H9 (cell line): ENCODE results near the gene SOS1. TPM values are rescaled to one million over a fixed set of nuclear protein-coding genes. Genes with fewer than 3 reads are reported as not detected.

Source experiments
- DNase-seq: peaks from one replicate; pipeline ENCODE4 v3.0.0-alpha.2; 2017
- H2AFZ ChIP-seq: one replicate; pipeline ENCODE4 v1.6.1; 2013; ENCODE audit warnings: mild to moderate bottlenecking, low read length, control low read depth, moderate library complexity
- H2AK5ac ChIP-seq: 2 replicates; pipeline ENCODE4 v1.6.1; 2013; ENCODE audit warnings: low read length, control low read depth, mixed read lengths; ENCODE audit not compliant: insufficient read length
- H2BK120ac ChIP-seq: one replicate; pipeline ENCODE4 v1.6.1; 2013; ENCODE audit warnings: low read depth, mild to moderate bottlenecking, low read length, control low read depth, inconsistent platforms; ENCODE audit not compliant: poor library complexity, severe bottlenecking
- H2BK12ac ChIP-seq: 2 replicates; pipeline ENCODE4 v1.6.1; 2013; ENCODE audit warnings: low read length, control low read depth, mixed read lengths, low read depth; ENCODE audit not compliant: insufficient read length
- H2BK15ac ChIP-seq: 2 replicates; pipeline ENCODE4 v1.6.1; 2013; ENCODE audit warnings: low read depth, low read length, control low read depth
- H2BK20ac ChIP-seq: one replicate; pipeline ENCODE4 v1.6.1; 2013; ENCODE audit warnings: low read depth, mild to moderate bottlenecking, low read length, control low read depth, inconsistent platforms; ENCODE audit not compliant: poor library complexity, severe bottlenecking
- H2BK5ac ChIP-seq: 2 replicates; pipeline ENCODE4 v1.6.1; 2013; ENCODE audit warnings: low read length, control low read depth, mixed read lengths; ENCODE audit not compliant: insufficient read length
- H3K14ac ChIP-seq: 2 replicates; pipeline ENCODE4 v1.6.1; 2013; ENCODE audit warnings: low read length, control low read depth; ENCODE audit not compliant: insufficient read depth
- H3K18ac ChIP-seq: 2 replicates; pipeline ENCODE4 v1.6.1; 2013; ENCODE audit warnings: low read depth, mild to moderate bottlenecking, mixed read lengths, low read length, control low read depth; ENCODE audit not compliant: insufficient read length
- H3K23ac ChIP-seq: 2 replicates; pipeline ENCODE4 v1.6.1; 2013; ENCODE audit warnings: low read length, control low read depth, mixed read lengths, low read depth; ENCODE audit not compliant: insufficient read length
- H3K23me2 ChIP-seq: 2 replicates; pipeline ENCODE4 v1.6.1; 2013; ENCODE audit warnings: low read depth, mild to moderate bottlenecking, mixed read lengths, low read length, control low read depth; ENCODE audit not compliant: insufficient read length, poor library complexity, severe bottlenecking
- H3K27ac ChIP-seq: 2 replicates; pipeline ENCODE4 v1.5.1; 2013; ENCODE audit warnings: low read length, control low read depth, mixed read lengths, low read depth; ENCODE audit not compliant: insufficient read length
- H3K27me3 ChIP-seq: 2 replicates; pipeline ENCODE4 v1.6.1; 2013; ENCODE audit warnings: low read length, control low read depth, inconsistent platforms; ENCODE audit not compliant: insufficient read depth
- H3K4ac ChIP-seq: 2 replicates; pipeline ENCODE4 v1.6.1; 2013; ENCODE audit warnings: low read depth, mild to moderate bottlenecking, control low read depth, inconsistent platforms, low read length, moderate library complexity
- H3K4me1 ChIP-seq: 2 replicates; pipeline ENCODE4 v1.6.1; 2013; ENCODE audit warnings: low read length, control low read depth, inconsistent platforms; ENCODE audit not compliant: insufficient read depth
- H3K4me2 ChIP-seq: 2 replicates; pipeline ENCODE4 v1.6.1; 2013; ENCODE audit warnings: low read length, control low read depth, mixed read lengths; ENCODE audit not compliant: insufficient read length, insufficient read depth
- H3K56ac ChIP-seq: 2 replicates; pipeline ENCODE4 v1.6.1; 2013; ENCODE audit warnings: low read depth, mild to moderate bottlenecking, mixed read lengths, low read length, control low read depth; ENCODE audit not compliant: insufficient read length
- H3K79me1 ChIP-seq: 2 replicates; pipeline ENCODE4 v1.6.1; 2013; ENCODE audit warnings: low read depth, mild to moderate bottlenecking, moderate library complexity, low read length, control low read depth, inconsistent platforms; ENCODE audit not compliant: insufficient read depth, poor library complexity, severe bottlenecking
- H3K79me2 ChIP-seq: 2 replicates; pipeline ENCODE4 v1.6.1; 2013; ENCODE audit warnings: low read length, control low read depth, inconsistent platforms; ENCODE audit not compliant: insufficient read depth
- H3K9ac ChIP-seq: 2 replicates; pipeline ENCODE4 v1.6.1; 2013; ENCODE audit warnings: low read length, control low read depth, mixed read lengths; ENCODE audit not compliant: insufficient read length; ENCODE audit errors: extremely low read depth
- H3K9me3 ChIP-seq: one replicate; pipeline ENCODE4 v1.6.1; 2013; ENCODE audit warnings: low read depth, low read length, inconsistent platforms; ENCODE audit not compliant: control insufficient read depth
- H3T11ph ChIP-seq: one replicate; pipeline ENCODE4 v1.6.1; 2013; ENCODE audit warnings: mild to moderate bottlenecking, low read length, control low read depth, inconsistent platforms
- H4K20me1 ChIP-seq: one replicate; pipeline ENCODE4 v1.6.1; 2013; ENCODE audit not compliant: control insufficient read depth, insufficient read length, insufficient read depth
- H4K5ac ChIP-seq: 2 replicates; pipeline ENCODE4 v1.6.1; 2013; ENCODE audit warnings: low read depth, mild to moderate bottlenecking, mixed read lengths, low read length, control low read depth; ENCODE audit not compliant: insufficient read length
- H4K8ac ChIP-seq: replicated peaks from 2 replicates; pipeline ENCODE4 v1.6.1; 2013; ENCODE audit warnings: low read length, control low read depth, mixed read lengths, low read depth; ENCODE audit not compliant: insufficient read length
- H4K91ac ChIP-seq: 2 replicates; pipeline ENCODE4 v1.6.1; 2013; ENCODE audit warnings: low read depth, mild to moderate bottlenecking, moderate library complexity, mixed read lengths, low read length, control low read depth; ENCODE audit not compliant: insufficient read length
- H3K27ac Mint-ChIP-seq, 3 experiments: 2 replicates in 2 of 3; 3 replicates in 1 of 3; pipeline ENCODE4 v1.8.0; 2020 to 2021; ENCODE audit warnings: mixed read lengths in 3 of 3, mild to moderate bottlenecking in 1 of 3, moderate library complexity in 1 of 3
- H3K27me3 Mint-ChIP-seq: 2 replicates; pipeline ENCODE4 v1.8.0; 2021; ENCODE audit warnings: low read depth, mild to moderate bottlenecking, moderate library complexity, mixed read lengths
- H3K36me3 Mint-ChIP-seq, 3 experiments: 2 replicates in 2 of 3; 3 replicates in 1 of 3; pipeline ENCODE4 v1.8.0; 2020 to 2021; ENCODE audit warnings: low read depth in 3 of 3, mixed read lengths in 3 of 3; ENCODE audit not compliant: insufficient read depth in 1 of 3
- H3K4me1 Mint-ChIP-seq, 2 experiments: 2 replicates each; pipeline ENCODE4 v1.8.0; 2020; ENCODE audit warnings: mixed read lengths in 2 of 2
- H3K4me3 Mint-ChIP-seq, 2 experiments: 2 replicates in 1 of 2; 3 replicates in 1 of 2; pipeline ENCODE4 v1.8.0; 2020 to 2021; ENCODE audit warnings: mild to moderate bottlenecking in 2 of 2, mixed read lengths in 2 of 2, moderate library complexity in 1 of 2
- H3K9me3 Mint-ChIP-seq, 2 experiments: 2 replicates in 1 of 2; 3 replicates in 1 of 2; pipeline ENCODE4 v1.8.0; 2020; ENCODE audit warnings: mild to moderate bottlenecking in 2 of 2, mixed read lengths in 2 of 2, moderate library complexity in 1 of 2
- WGBS: extraction: QIAGEN DNeasy Blood & Tissue Kit; methylation state at CpG from one replicate; pipeline ENCODE4 v1.1.7; 2013; ENCODE audit warnings: missing lambda C conversion rate, low lambda C conversion rate, mixed read lengths; ENCODE audit not compliant: insufficient read length; ENCODE audit errors: extremely low coverage; 5-methylcytosine and 5-hydroxymethylcytosine counted together
- total RNA-seq: library from RNA; stranded (reverse); gene quantifications from 2 replicates; pipeline ENCODE4 v1.2.1, GENCODE V29; 2021
- TF ChIP-seq, protein P1 (sequence below): fragments of 200-600 bp; sonication (generic); conservative IDR thresholded peaks from 3 replicates; pipeline ENCODE4 v1.8.0; 2021; ENCODE audit warnings: antibody characterized with exemption, mild to moderate bottlenecking

Gene SOS1
- total RNA-seq, 1 experiment from 2014 or later = 35.8 TPM

DNA sequence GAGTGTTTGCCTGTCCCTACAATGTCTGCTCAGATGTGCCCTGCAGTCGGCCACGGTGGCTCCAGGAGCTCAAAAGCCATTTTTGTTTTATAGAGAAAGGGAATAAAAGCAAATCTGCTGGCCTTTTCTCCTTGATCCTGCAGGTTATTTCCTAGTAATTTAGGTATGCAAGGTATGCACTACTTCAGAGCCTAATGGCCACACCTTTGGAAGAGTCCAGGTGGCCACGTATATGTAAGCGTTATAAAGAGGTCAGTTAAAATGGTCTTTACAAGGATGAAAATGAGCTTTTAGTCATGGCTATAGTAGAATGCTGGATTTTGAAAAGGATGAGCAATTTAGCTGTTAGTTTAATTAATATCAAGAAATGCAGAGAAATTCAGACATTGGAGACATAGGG, 149.5 kb downstream of the SOS1 start:
- Histone ChIP-seq H3K4me2 (no peak overlapping the region), H3K9me3 (no peaks in the 10 kb centered on the region), H4K20me1 (no peaks in the 10 kb centered on the region), H3T11ph (no peak overlapping the region), H3K23me2 (no peaks in the 10 kb centered on the region), H4K5ac (no peak overlapping the region), H3K4me1 (peaks cover 8% of the 10 kb centered on the region), H2BK5ac (no peak overlapping the region), H2AFZ (no peak overlapping the region), H2AK5ac (no peak overlapping the region), H2BK12ac (no peak overlapping the region), H4K91ac (no peak overlapping the region), H3K9ac (no peak overlapping the region), H2BK20ac (no peak overlapping the region), H3K23ac (no peak overlapping the region), H4K8ac (no peak overlapping the region), H2BK15ac (no peak overlapping the region), H3K56ac (no peak overlapping the region), H3K4ac (no peak overlapping the region), H3K79me1 (no peaks in the 10 kb centered on the region), H3K79me2 (no peaks in the 10 kb centered on the region), H3K14ac (no peak overlapping the region), H3K18ac (no peak overlapping the region), H2BK120ac (no peak overlapping the region), H3K27me3 (no peaks in the 10 kb centered on the region), H3K27ac (no peak overlapping the region)
- no CpG with 5 or more reads among the region's 4 CpGs for WGBS
- Mint-ChIP-seq H3K4me3 (no peak overlapping the region), H3K4me1 (peaks cover 11 to 14% of the 10 kb centered on the region in 2 experiments), H3K27me3 (no peaks in the 10 kb centered on the region), H3K27ac (0 out of 7 replicates have a peak overlapping the region, but pooled peaks of 1 of the 3 experiments have one; percentile 27), H3K36me3 (no peaks in the 10 kb centered on the region), H3K9me3 (no peaks in the 10 kb centered on the region)
- TF ChIP-seq, protein P1, sequence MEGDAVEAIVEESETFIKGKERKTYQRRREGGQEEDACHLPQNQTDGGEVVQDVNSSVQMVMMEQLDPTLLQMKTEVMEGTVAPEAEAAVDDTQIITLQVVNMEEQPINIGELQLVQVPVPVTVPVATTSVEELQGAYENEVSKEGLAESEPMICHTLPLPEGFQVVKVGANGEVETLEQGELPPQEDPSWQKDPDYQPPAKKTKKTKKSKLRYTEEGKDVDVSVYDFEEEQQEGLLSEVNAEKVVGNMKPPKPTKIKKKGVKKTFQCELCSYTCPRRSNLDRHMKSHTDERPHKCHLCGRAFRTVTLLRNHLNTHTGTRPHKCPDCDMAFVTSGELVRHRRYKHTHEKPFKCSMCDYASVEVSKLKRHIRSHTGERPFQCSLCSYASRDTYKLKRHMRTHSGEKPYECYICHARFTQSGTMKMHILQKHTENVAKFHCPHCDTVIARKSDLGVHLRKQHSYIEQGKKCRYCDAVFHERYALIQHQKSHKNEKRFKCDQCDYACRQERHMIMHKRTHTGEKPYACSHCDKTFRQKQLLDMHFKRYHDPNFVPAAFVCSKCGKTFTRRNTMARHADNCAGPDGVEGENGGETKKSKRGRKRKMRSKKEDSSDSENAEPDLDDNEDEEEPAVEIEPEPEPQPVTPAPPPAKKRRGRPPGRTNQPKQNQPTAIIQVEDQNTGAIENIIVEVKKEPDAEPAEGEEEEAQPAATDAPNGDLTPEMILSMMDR = no peak
- DNase-seq = no peak
